Mesenchymal stem cell (in vitro differentiated cells and primary cell): ENCODE results near the gene STXBP4. TPM values are rescaled to one million over a fixed set of nuclear protein-coding genes. Genes with fewer than 3 reads are reported as not detected.

Experiments used
- DNase-seq: peaks from one replicate; pipeline ENCODE4 v3.0.0-alpha.2; 2013
- H2AFZ ChIP-seq: one replicate; pipeline ENCODE4 v1.6.1; 2013; ENCODE audit warnings: low read depth, mild to moderate bottlenecking, control low read depth, inconsistent platforms, low read length, moderate library complexity
- H2AK5ac ChIP-seq: 2 replicates; pipeline ENCODE4 v1.6.1; 2013; ENCODE audit warnings: low read length, moderate library complexity, mild to moderate bottlenecking, inconsistent platforms; ENCODE audit not compliant: severe bottlenecking
- H2BK120ac ChIP-seq: one replicate; pipeline ENCODE4 v1.6.1; 2013; ENCODE audit warnings: low read depth, mild to moderate bottlenecking, inconsistent platforms, low read length, moderate library complexity
- H2BK12ac ChIP-seq, 2 experiments: one replicate each; pipeline ENCODE4 v1.6.1; 2013; ENCODE audit warnings: inconsistent platforms in 2 of 2, low read length in 2 of 2, mild to moderate bottlenecking in 2 of 2, moderate library complexity in 2 of 2, control low read depth in 1 of 2
- H2BK15ac ChIP-seq: one replicate; pipeline ENCODE4 v1.6.1; 2013; ENCODE audit warnings: mild to moderate bottlenecking, low read depth, inconsistent platforms; ENCODE audit not compliant: poor library complexity, severe bottlenecking
- H2BK5ac ChIP-seq: 2 replicates; pipeline ENCODE4 v1.6.1; 2013; ENCODE audit warnings: low read depth, mild to moderate bottlenecking, low read length, control low read depth, inconsistent platforms; ENCODE audit not compliant: poor library complexity, severe bottlenecking
- H3K14ac ChIP-seq, 2 experiments: one replicate each; pipeline ENCODE4 v1.6.1; 2013; ENCODE audit warnings: inconsistent platforms in 2 of 2, low read length in 2 of 2, control low read depth in 1 of 2, mild to moderate bottlenecking in 1 of 2, moderate library complexity in 1 of 2
- H3K18ac ChIP-seq, 2 experiments: one replicate each; pipeline ENCODE4 v1.6.1; 2013; ENCODE audit warnings: inconsistent platforms in 2 of 2, low read length in 2 of 2, control low read depth in 1 of 2, low read depth in 1 of 2, mild to moderate bottlenecking in 1 of 2
- H3K23ac ChIP-seq, 2 experiments: one replicate each; pipeline ENCODE4 v1.6.1; 2013; ENCODE audit warnings: inconsistent platforms in 2 of 2, low read length in 2 of 2, mild to moderate bottlenecking in 2 of 2, moderate library complexity in 2 of 2, control low read depth in 1 of 2
- H3K27ac ChIP-seq: 2 replicates; pipeline ENCODE4 v1.5.1; 2013; ENCODE audit warnings: mild to moderate bottlenecking, moderate library complexity, low read length, control low read depth, inconsistent platforms; ENCODE audit not compliant: poor library complexity, severe bottlenecking
- H3K27me3 ChIP-seq, 2 experiments: 2 replicates each; pipeline versions ENCODE4 v1.6.1 to v1.7.0; 2013; ENCODE audit warnings: low read length in 2 of 2, mild to moderate bottlenecking in 2 of 2, moderate library complexity in 2 of 2, control low read depth in 1 of 2, inconsistent platforms in 1 of 2; ENCODE audit not compliant: control insufficient read depth in 1 of 2, insufficient read depth in 1 of 2
- H3K36me3 ChIP-seq, 2 experiments: 2 replicates each; pipeline versions ENCODE4 v1.6.1 to v1.7.0; 2013; ENCODE audit warnings: low read length in 2 of 2, control low read depth in 1 of 2, inconsistent platforms in 1 of 2, low read depth in 1 of 2, mild to moderate bottlenecking in 1 of 2; ENCODE audit not compliant: insufficient read depth in 2 of 2, control insufficient read depth in 1 of 2
- H3K4ac ChIP-seq, 2 experiments: one replicate each; pipeline ENCODE4 v1.6.1; 2013; ENCODE audit warnings: inconsistent platforms in 2 of 2, low read length in 2 of 2, mild to moderate bottlenecking in 2 of 2, moderate library complexity in 2 of 2, control low read depth in 1 of 2, low read depth in 1 of 2
- H3K4me1 ChIP-seq: 2 replicates; pipeline ENCODE4 v1.6.1; 2013; ENCODE audit warnings: low read depth, low read length, control low read depth; ENCODE audit not compliant: control insufficient read depth, insufficient read depth
- H3K4me2 ChIP-seq: 2 replicates; pipeline ENCODE4 v1.6.1; 2013; ENCODE audit warnings: low read length, mild to moderate bottlenecking, inconsistent platforms; ENCODE audit not compliant: poor library complexity, severe bottlenecking
- H3K4me3 ChIP-seq, 2 experiments: 2 replicates each; pipeline versions ENCODE4 v1.5.1 to v1.7.0; 2013; ENCODE audit warnings: low read length in 2 of 2, mild to moderate bottlenecking in 2 of 2, control low read depth in 1 of 2, low read depth in 1 of 2; ENCODE audit not compliant: insufficient read depth in 1 of 2
- H3K79me1 ChIP-seq: replicated peaks from 2 replicates; pipeline ENCODE4 v1.6.1; 2013; ENCODE audit warnings: mild to moderate bottlenecking, control low read depth, low read length, inconsistent platforms; ENCODE audit not compliant: poor library complexity, severe bottlenecking
- H3K9ac ChIP-seq: 2 replicates; pipeline ENCODE4 v1.7.0; 2013; ENCODE audit warnings: mild to moderate bottlenecking, low read length, moderate library complexity
- H3K9me3 ChIP-seq: 2 replicates; pipeline ENCODE4 v1.7.0; 2013; ENCODE audit warnings: mild to moderate bottlenecking, low read length; ENCODE audit not compliant: control insufficient read depth
- H4K8ac ChIP-seq: one replicate; pipeline ENCODE4 v1.6.1; 2013; ENCODE audit warnings: inconsistent platforms, mild to moderate bottlenecking, low read length, moderate library complexity
- H4K91ac ChIP-seq: one replicate; pipeline ENCODE4 v1.6.1; 2013; ENCODE audit warnings: mild to moderate bottlenecking, low read length, inconsistent platforms
- WGBS: methylation state at CpG from one replicate; pipeline ENCODE4 v1.1.7; 2013; ENCODE audit warnings: mixed read lengths; 5-methylcytosine and 5-hydroxymethylcytosine counted together
- polyA plus RNA-seq, 2 experiments: library from polyadenylated mRNA; stranded (reverse); fragments of 200-250 nt; gene quantifications; one replicate each; pipeline ENCODE4 v1.2.3, GENCODE V29; 2013

The STXBP4 gene
- polyA plus RNA-seq (2013, experiment 1 of 2) = 4.7 TPM
- 5.6 TPM for polyA plus RNA-seq (2013, experiment 2 of 2)

GRCh38 chr17:54968262-54968987 lies at the start of gene STXBP4, which contains the start of gene COX11:
STXBP4 (plus strand) TSS chr17:54968765; CDS start chr17:54986220, 17,455 bp downstream.
COX11 (minus strand) TSS chr17:54968654; CDS start chr17:54968646, 8 bp downstream.
- peak within 1 kb of the TSS in 1 of 2 experiments; percentile 92 for H3K14ac ChIP-seq
- H3K79me1 ChIP-seq = peaks cover 6% of the 10 kb centered on the region
- H3K4me2 ChIP-seq = peak within 1 kb of the TSS; percentile 85
- H2AK5ac ChIP-seq = peak within 1 kb of the TSS; percentile 68
- peak within 1 kb of the TSS; percentile 96 for H3K9ac ChIP-seq
- H3K4me1 ChIP-seq = peaks cover 2% of the 10 kb centered on the region
- H3K23ac ChIP-seq = no peak within 1 kb of the TSS
- peak within 1 kb of the TSS; percentile 94 for H3K27ac ChIP-seq
- DNase-seq = peak; percentile 97
- peak within 1 kb of the TSS; percentile 92 for H2AFZ ChIP-seq
- peak within 1 kb of the TSS; percentile 33 for H2BK5ac ChIP-seq
- peaks cover 0 to 16% of the 10 kb centered on the region in 2 experiments for H3K36me3 ChIP-seq
- peak within 1 kb of the TSS in 1 of 2 experiments; percentile 17 for H2BK12ac ChIP-seq
- under 1% methylated on average over 54 of the region's 57 CpGs for WGBS
- peak within 1 kb of the TSS in 1 of 2 experiments; percentile 56 for H3K4ac ChIP-seq
- H4K91ac ChIP-seq = no peak within 1 kb of the TSS
- peak within 1 kb of the TSS; percentile 93 to 98 for H3K4me3 ChIP-seq
- H3K18ac ChIP-seq = peak within 1 kb of the TSS; percentile 85 to 88
- peak within 1 kb of the TSS; percentile 96 for H4K8ac ChIP-seq
- no peak within 1 kb of the TSS for H2BK15ac ChIP-seq
- no peaks in the 10 kb centered on the region for H3K9me3 ChIP-seq
- no peaks in the 10 kb centered on the region for H3K27me3 ChIP-seq
- H2BK120ac ChIP-seq = no peak within 1 kb of the TSS

- H3K4me3 ChIP-seq = no peak overlapping the region
- H3K18ac ChIP-seq = no peak overlapping the region
- peaks cover 25% of the 10 kb centered on the region for H3K79me1 ChIP-seq
- no peak overlapping the region for H3K4me2 ChIP-seq
- H4K8ac ChIP-seq = no peak overlapping the region
- H3K27me3 ChIP-seq = no peaks in the 10 kb centered on the region
- no peak overlapping the region for H2AFZ ChIP-seq
- H3K9ac ChIP-seq = no peak overlapping the region
- no peak for DNase-seq
- H3K9me3 ChIP-seq = peaks cover 12% of the 10 kb centered on the region
- no peak overlapping the region for H3K23ac ChIP-seq
- H3K36me3 ChIP-seq = peaks cover 15 to 17% of the 10 kb centered on the region in 2 experiments
- no peak overlapping the region for H4K91ac ChIP-seq
- no peak overlapping the region for H2BK15ac ChIP-seq
- H2AK5ac ChIP-seq = no peak overlapping the region
- no peak overlapping the region for H3K14ac ChIP-seq
- H3K4me1 ChIP-seq = no peaks in the 10 kb centered on the region
- H3K4ac ChIP-seq = no peak overlapping the region
- no peak overlapping the region for H2BK5ac ChIP-seq
- no peak overlapping the region for H2BK12ac ChIP-seq
- no peak overlapping the region for H2BK120ac ChIP-seq
- no peak overlapping the region for H3K27ac ChIP-seq
These were observed 49.1 kb upstream of the STXBP4 start for GRCh38 chr17:54919425-54919824.

GRCh38 chr17:54920819-54921218 lies 47.7 kb upstream of the STXBP4 start:
- Histone ChIP-seq H3K14ac (no peak overlapping the region), H2BK120ac (no peak overlapping the region), H3K79me1 (peaks cover 23% of the 10 kb centered on the region), H3K9me3 (peaks cover 9% of the 10 kb centered on the region), H2BK15ac (no peak overlapping the region), H2BK12ac (no peak overlapping the region), H2BK5ac (no peak overlapping the region), H3K4me2 (no peak overlapping the region), H3K23ac (no peak overlapping the region), H3K27ac (no peak overlapping the region), H3K36me3 (peaks cover 7 to 20% of the 10 kb centered on the region in 2 experiments), H4K8ac (no peak overlapping the region), H2AFZ (no peak overlapping the region), H2AK5ac (no peak overlapping the region), H3K4me1 (no peaks in the 10 kb centered on the region), H4K91ac (no peak overlapping the region), H3K9ac (no peak overlapping the region), H3K27me3 (no peaks in the 10 kb centered on the region), H3K18ac (no peak overlapping the region), H3K4ac (no peak overlapping the region), H3K4me3 (no peak overlapping the region)
- 89% methylated on average over 6 of the region's 6 CpGs for WGBS
- DNase-seq = no peak

GRCh38 chr17:54924405-54924804 lies 44.2 kb upstream of the STXBP4 start:
- no peak overlapping the region for H2BK5ac ChIP-seq
- H4K91ac ChIP-seq = no peak overlapping the region
- H3K9me3 ChIP-seq = no peaks in the 10 kb centered on the region
- no peak overlapping the region for H2BK120ac ChIP-seq
- H2BK12ac ChIP-seq = no peak overlapping the region
- H3K14ac ChIP-seq = no peak overlapping the region
- no peak overlapping the region for H3K4ac ChIP-seq
- DNase-seq = no peak
- no peak overlapping the region for H3K23ac ChIP-seq
- H3K27ac ChIP-seq = no peak overlapping the region
- no peak overlapping the region for H2AK5ac ChIP-seq
- peaks cover 0 to 16% of the 10 kb centered on the region in 2 experiments for H3K36me3 ChIP-seq
- no peak overlapping the region for H2AFZ ChIP-seq
- no peak overlapping the region for H2BK15ac ChIP-seq
- no peak overlapping the region for H3K18ac ChIP-seq
- H3K9ac ChIP-seq = no peak overlapping the region
- H4K8ac ChIP-seq = no peak overlapping the region
- no peak overlapping the region for H3K4me2 ChIP-seq
- 97% methylated on average over 4 of the region's 5 CpGs for WGBS
- no peaks in the 10 kb centered on the region for H3K27me3 ChIP-seq
- H3K79me1 ChIP-seq = peaks cover 23% of the 10 kb centered on the region
- no peaks in the 10 kb centered on the region for H3K4me1 ChIP-seq
- no peak overlapping the region for H3K4me3 ChIP-seq
